Measurements from ENCODE around the gene RASGRF1.

DNA sequence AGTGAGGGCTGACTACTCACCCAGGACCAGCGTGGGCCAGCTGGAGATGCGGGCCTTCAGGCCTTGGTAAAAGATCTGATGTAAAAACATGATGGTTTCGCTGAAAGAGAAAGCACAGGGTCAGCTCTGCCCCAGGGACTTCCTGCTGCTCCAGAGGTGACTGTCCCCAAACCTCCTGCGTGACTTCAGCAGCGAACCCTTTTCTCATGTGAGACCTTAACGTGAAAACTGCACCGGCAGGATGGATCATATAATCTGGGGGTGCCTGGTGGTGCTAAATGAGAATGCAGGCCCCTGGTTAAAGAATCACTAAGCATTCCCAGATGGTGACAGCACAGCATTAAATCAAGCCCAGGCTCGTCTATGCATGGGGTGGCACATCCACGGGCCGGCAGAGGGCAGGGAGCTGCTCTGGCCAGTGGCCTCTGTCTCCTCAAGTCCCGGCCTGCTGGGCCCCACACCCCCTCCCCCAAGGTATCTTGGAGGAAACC, 55.4 kb downstream of the RASGRF1 start:
- TF ChIP-seq, protein P1, sequence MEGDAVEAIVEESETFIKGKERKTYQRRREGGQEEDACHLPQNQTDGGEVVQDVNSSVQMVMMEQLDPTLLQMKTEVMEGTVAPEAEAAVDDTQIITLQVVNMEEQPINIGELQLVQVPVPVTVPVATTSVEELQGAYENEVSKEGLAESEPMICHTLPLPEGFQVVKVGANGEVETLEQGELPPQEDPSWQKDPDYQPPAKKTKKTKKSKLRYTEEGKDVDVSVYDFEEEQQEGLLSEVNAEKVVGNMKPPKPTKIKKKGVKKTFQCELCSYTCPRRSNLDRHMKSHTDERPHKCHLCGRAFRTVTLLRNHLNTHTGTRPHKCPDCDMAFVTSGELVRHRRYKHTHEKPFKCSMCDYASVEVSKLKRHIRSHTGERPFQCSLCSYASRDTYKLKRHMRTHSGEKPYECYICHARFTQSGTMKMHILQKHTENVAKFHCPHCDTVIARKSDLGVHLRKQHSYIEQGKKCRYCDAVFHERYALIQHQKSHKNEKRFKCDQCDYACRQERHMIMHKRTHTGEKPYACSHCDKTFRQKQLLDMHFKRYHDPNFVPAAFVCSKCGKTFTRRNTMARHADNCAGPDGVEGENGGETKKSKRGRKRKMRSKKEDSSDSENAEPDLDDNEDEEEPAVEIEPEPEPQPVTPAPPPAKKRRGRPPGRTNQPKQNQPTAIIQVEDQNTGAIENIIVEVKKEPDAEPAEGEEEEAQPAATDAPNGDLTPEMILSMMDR (IDR thresholded peaks at IDR 0.05), result no peak
- no peak for TF ChIP-seq POLR2A (IDR thresholded peaks at IDR 0.05)
